HG03095 (cell line): ENCODE measurements around the gene EPHA2.

Experiments
- ATAC-seq: cut with Tn5 transposase; IDR thresholded peaks from one replicate; pipeline ENCODE4 v1.9.1; 2021; ENCODE audit warnings: moderate library complexity; ENCODE audit not compliant: unreplicated experiment

The EPHA2 gene

GRCh38 chr1:16076865-16077238 lies 79.0 kb downstream of the EPHA2 start:
- no peak for ATAC-seq

GRCh38 chr1:16076031-16076864 lies 79.6 kb downstream of the EPHA2 start:
- ATAC-seq = no peak

- no peak for ATAC-seq
Measured at GRCh38 chr1:16075337-16076030, 80.4 kb downstream of the EPHA2 start.
